ENCODE results near the gene CALML6. TPM values are rescaled to one million over a fixed set of nuclear protein-coding genes. Genes with fewer than 3 reads are reported as not detected.

CALML6 gene
- polyA plus RNA-seq, 4 donors = 0.22 to 1.1 (median 0.56) TPM

DNA sequence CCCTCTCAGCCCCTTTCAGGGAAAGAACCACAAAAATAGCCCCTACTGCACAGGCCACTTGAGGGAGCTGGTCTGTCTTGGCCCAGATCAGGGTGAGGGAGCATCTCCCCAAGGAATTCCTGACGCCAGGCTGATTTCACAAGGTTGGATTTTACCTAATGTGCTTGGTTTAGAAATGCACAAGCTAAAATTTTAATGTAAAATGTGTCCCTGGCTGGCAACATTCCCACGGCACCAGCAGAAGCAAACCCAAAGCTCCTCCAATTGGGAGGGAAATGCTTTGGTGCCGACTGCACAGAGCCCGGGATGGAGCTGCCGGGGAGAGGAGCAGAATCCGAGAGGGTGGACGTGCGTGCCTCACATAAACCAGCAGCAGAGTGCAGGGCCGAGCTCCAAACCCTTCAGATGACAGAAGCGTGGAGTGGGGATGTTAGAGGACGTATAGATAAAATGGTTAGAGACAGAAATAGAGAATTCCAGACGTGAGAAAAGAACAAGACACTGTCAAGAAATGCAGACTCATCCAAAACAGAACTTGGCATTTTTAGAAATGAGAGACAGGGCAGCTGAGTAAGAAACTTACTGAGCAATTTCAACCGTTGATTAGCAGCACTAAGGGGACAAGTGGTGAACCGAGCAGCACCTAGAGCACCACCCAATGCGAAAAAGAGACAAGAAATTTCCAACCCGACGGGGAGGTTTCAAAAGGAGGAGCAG lies 45.6 kb downstream of the CALML6 start:
- DNase-seq (ENCODE audit: low read depth in 4 of 4, low spot score in 3 of 4) = no peak

DNA sequence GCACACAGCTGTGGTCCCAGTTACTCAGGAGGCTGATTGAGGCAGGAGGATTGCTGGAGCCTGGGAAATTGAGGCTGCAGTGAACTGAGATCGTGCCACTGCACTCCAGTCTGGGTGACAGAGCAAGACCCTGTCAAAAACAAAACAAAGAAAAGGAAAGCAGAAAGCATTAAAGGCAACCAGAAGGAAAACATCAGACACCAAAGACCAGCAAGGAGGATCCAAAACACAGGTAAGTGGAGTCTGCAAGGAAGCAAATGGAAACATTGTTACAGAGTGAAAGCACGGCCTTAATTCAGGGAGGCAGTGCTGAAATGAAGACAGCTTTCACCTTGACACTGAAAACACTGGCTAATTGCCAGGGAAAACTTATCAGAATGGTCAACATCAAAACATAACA lies 47.7 kb downstream of the CALML6 start:
- DNase-seq (ENCODE audit: low read depth in 4 of 4, low spot score in 3 of 4) = no peak

DNA sequence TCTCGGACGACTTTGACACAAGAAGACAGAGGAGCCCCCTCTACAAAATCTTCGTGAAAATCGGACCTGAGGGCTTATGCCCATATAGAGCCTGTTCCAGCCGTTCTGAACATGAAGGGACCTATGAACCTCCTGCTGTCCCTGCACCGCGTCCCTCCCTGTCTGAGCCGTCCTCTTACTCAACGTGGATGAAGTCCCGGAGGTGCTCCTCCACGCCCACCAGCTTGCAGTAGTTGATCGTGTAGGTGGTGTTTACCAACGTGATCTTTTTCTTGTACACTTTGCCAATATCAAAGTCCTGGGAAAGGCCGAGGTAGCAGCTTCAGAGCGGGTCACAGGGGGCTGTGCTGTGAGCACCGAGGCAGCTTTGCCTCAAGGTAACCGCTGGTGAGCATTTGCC lies 48.5 kb downstream of the CALML6 start:
- no peak for DNase-seq (ENCODE audit: low read depth in 4 of 4, low spot score in 3 of 4)

DNA sequence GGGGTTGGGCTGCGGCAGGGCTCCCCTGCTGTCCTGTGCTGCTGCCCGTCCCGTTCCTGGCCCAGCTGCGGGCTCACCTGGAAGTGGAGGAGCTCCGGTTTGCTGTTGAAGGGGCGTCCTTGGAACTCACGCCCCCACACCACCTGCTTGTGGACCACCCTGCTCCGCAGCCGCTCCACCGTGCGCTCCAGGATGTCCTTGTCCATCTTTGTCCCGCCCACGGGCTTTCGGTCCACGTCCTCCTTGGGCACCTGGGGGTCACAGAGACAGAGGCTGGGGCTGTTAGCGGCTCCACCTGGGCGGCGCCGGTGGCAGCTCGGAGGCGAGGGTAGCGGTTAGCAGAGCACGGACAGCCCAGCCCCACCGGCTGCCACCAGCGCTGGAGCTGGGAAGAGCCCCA lies 49.8 kb downstream of the CALML6 start:
- DNase-seq (ENCODE audit: low read depth in 4 of 4, low spot score in 3 of 4) = no peak

DNA sequence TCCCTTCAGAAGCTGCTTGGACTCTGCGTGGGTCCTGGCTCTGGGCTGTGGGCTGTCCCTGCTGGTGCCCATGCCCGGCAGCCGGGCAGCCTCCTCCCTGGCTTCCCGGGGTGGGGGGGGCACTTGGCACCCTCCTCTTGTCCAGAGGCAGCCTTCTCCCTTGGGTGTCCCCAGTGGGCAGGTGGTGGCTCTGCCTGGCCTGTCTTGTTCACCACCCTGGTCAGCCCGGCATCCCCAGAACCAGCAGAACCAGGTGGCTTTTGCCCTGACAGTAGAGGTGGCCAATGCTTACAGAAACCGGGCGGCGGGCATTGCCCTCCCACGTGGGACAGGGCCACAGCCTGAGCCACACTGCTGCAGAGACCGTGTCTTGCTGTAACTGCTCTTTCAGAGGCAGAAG lies 50.5 kb downstream of the CALML6 start:
- no peak for DNase-seq (ENCODE audit: low read depth in 4 of 4, low spot score in 3 of 4)

DNA sequence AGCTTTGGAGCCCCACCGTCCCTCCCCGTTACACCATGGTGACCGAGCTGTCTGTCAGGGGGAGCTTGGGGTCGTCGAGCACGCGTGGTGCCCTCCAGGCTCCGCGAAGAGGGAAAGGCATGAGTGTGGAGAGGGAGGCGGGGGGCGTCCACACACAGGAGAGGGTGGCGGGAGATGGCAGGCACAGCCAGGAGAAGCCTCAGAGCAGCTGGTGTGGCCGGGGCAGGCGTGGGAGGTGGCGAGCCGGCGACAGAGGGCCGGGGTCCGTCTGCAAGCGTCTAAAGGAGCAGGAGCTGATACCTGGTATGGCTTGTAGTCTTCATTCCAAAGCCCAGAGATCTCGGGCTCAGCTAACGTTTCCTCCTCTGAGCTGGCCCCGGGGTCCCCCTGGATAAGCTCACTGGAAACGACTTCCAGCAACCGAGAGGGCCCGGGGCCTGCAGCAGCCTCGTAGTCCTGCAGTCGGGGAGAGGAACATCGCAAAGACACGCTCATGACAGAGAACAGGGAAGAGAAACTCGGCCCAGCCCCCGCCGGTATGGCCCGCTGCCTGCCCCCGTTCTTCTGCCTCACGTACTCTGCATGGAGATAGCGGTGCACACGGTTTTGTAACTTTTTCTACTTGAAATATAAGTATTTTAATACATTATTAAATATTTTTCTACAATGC lies 51.1 kb downstream of the CALML6 start:
- DNase-seq (ENCODE audit: low read depth in 4 of 4, low spot score in 3 of 4) = no peak

Other genes with a start within 250 kb of the CALML6 start
- gene SLC35E2B, start 222.5 kb upstream of the CALML6 start, polyA plus RNA-seq (ENCODE audit: insufficient read length in 4 of 4) = 10 to 100 TPM; 68.3 to 81.6 (median 70.9) TPM
- gene CDK11A, start 190.9 kb upstream of the CALML6 start, polyA plus RNA-seq (ENCODE audit: insufficient read length in 4 of 4) = 10 to 100 TPM; 22.7 to 34.9 (median 28.6) TPM
- 10 to 100 TPM; 43.4 to 52.3 (median 46.7) TPM for gene NADK, start 136.8 kb upstream of the CALML6 start, polyA plus RNA-seq (ENCODE audit: insufficient read length in 4 of 4)
- 100 to 1,000 TPM; 287 to 307 (median 292) TPM for gene GNB1, start 24.2 kb upstream of the CALML6 start, polyA plus RNA-seq (ENCODE audit: insufficient read length in 4 of 4)
- gene TMEM52, start 4.0 kb downstream of the CALML6 start, polyA plus RNA-seq (ENCODE audit: insufficient read length in 4 of 4) = 1 to 10 TPM; 1.1 to 2.0 (median 1.7) TPM
- under 1 TPM; 0.29 to 0.69 (median 0.43) TPM for gene CFAP74, start 88.5 kb downstream of the CALML6 start, polyA plus RNA-seq (ENCODE audit: insufficient read length in 4 of 4)
- 1 to 10 TPM; 1.3 to 3.1 (median 1.7) TPM for gene GABRD, start 104.1 kb downstream of the CALML6 start, polyA plus RNA-seq (ENCODE audit: insufficient read length in 4 of 4)
- 10 to 100 TPM; 32.8 to 37.0 (median 34.0) TPM for gene PRKCZ, start 135.2 kb downstream of the CALML6 start, polyA plus RNA-seq (ENCODE audit: insufficient read length in 4 of 4)

Data from right renal pelvis (tissue), 4 donors.